ENCODE data around the gene TMEM150A. TPM values are rescaled to one million over a fixed set of nuclear protein-coding genes. Genes with fewer than 3 reads are reported as not detected.

The TMEM150A gene
- total RNA-seq, 1 donor from 2014 or later = 31.5 TPM

DNA sequence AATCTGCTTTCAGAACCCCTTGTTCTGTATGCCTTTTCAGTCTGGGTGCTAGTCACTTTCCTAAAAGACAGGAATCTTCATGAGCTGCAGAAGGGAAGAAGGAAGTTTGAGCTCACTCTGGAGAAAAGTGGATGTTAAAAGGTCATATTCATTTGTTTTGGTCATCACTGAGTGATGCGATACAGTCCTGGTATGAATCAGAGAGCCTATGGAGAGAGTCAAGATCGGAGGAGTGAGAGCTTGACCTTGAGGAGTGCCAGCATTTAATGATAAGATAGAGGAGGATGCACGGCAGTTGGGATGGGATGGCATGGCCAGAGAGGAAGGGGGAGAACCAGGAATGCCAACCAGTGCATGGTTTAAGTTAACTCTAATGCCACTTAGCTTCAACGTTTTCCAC lies 33.1 kb upstream of the TMEM150A start:
- no peak for ATAC-seq
- peaks cover 98% of the 10 kb centered on the region for H3K36me3 ChIP-seq
- intact Hi-C loops (cut with DNase I) = loop anchor here (10.0 kb wide), 1 partner anchor 179 kb away; no protein-coding TSS in a partner anchor

DNA sequence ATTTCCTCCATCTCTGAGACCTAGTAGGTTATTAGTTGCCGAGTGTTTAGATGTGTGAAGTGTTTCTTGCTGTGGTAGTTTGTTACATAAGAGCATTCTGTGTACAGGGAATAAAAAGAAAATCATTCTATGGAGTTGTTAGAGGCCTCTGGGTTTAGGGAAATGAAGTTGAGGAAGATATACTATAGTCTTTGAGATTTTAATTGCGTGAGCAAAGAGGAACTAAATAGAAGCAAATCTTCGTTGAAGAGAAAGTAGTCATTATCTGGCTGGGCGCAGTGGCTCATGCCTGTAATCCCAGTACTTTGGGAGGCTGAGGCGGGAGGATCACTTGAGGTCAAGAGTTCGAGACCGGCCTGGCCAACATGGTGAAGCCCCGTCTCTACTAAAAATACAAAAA lies 32.5 kb upstream of the TMEM150A start:
- ATAC-seq (no peak), DNase-seq (no peak)
- intact Hi-C loops (cut with DNase I) = loop anchor here (10.0 kb wide), 1 partner anchor 180 kb away; no protein-coding TSS in a partner anchor
- TF ChIP-seq, protein P1, sequence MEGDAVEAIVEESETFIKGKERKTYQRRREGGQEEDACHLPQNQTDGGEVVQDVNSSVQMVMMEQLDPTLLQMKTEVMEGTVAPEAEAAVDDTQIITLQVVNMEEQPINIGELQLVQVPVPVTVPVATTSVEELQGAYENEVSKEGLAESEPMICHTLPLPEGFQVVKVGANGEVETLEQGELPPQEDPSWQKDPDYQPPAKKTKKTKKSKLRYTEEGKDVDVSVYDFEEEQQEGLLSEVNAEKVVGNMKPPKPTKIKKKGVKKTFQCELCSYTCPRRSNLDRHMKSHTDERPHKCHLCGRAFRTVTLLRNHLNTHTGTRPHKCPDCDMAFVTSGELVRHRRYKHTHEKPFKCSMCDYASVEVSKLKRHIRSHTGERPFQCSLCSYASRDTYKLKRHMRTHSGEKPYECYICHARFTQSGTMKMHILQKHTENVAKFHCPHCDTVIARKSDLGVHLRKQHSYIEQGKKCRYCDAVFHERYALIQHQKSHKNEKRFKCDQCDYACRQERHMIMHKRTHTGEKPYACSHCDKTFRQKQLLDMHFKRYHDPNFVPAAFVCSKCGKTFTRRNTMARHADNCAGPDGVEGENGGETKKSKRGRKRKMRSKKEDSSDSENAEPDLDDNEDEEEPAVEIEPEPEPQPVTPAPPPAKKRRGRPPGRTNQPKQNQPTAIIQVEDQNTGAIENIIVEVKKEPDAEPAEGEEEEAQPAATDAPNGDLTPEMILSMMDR (IDR thresholded peaks at IDR 0.05) = no peak
- no peaks in the 10 kb centered on the region for H3K9me3 ChIP-seq
- no peak overlapping the region for H3K4me3 ChIP-seq
- H3K27ac ChIP-seq = no peak overlapping the region
- H3K4me1 ChIP-seq = no peaks in the 10 kb centered on the region
- peaks cover 98% of the 10 kb centered on the region for H3K36me3 ChIP-seq
- H3K27me3 ChIP-seq = no peaks in the 10 kb centered on the region

More for the DNA sequence above, 33.1 kb upstream of the TMEM150A start:
- no peaks in the 10 kb centered on the region for H3K9me3 ChIP-seq
- DNase-seq = no peak
- TF ChIP-seq, protein P1 (IDR thresholded peaks at IDR 0.05) = no peak
- H3K4me3 ChIP-seq = no peak overlapping the region
- no peaks in the 10 kb centered on the region for H3K27me3 ChIP-seq
- no peak overlapping the region for H3K27ac ChIP-seq
- H3K4me1 ChIP-seq = no peaks in the 10 kb centered on the region

DNA sequence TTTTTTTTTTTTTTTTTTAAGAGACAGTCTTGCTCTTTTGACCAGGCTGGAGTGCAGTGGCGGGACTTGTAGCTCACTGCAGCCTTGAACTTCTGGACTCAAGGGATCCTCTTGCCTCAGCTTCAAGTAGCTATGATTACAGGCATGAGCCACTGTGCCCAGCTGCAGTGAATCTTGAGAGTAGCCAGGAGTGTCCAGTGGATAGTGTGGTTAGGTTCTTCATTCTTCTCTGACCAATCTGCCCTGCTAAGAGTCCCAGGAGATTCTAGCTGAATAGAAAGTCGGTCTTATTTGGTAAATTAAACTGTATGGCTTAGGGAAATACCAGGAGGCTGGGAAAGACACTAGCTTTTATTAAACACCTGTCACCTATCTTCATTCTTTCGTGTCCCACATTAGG lies 28.8 kb upstream of the TMEM150A start:
- intact Hi-C loops (cut with DNase I) = loop anchor here (10.0 kb wide), 1 partner anchor 183 kb away; no protein-coding TSS in a partner anchor
- DNase-seq (no peak), ATAC-seq (no peak)
- Histone ChIP-seq H3K9me3 (no peaks in the 10 kb centered on the region), H3K27me3 (no peaks in the 10 kb centered on the region), H3K4me1 (no peaks in the 10 kb centered on the region), H3K36me3 (peaks cover 98% of the 10 kb centered on the region), H3K4me3 (no peak overlapping the region), H3K27ac (no peak overlapping the region)
- TF ChIP-seq, protein P1 (IDR thresholded peaks at IDR 0.05) = no peak

DNA sequence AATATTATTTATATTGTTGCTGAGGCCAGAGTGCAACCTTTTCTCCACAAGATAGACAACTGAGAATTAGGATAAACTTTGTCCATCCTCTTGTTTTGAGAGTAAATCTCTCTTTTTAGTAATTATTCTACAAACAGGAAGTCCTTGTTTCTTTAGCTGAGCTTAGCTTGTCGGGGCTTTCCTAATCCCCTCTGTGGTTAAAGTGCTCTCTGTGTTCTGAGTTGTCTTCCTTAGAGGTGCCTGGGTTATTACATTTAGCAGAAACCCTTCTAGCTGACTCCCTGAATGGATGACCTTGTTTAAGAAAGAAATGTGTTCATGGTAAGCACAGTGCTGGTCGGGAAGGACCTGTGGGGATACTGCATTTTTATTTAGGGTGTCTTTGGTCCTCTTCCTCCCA lies 26.2 kb upstream of the TMEM150A start:
- no peaks in the 10 kb centered on the region for H3K9me3 ChIP-seq
- H3K4me3 ChIP-seq = no peak overlapping the region
- H3K4me1 ChIP-seq = no peaks in the 10 kb centered on the region
- ATAC-seq (no peak), DNase-seq (no peak)
- TF ChIP-seq, protein P1 (IDR thresholded peaks at IDR 0.05) = no peak
- H3K27ac ChIP-seq = no peak overlapping the region
- H3K36me3 ChIP-seq = peaks cover 100% of the 10 kb centered on the region
- intact Hi-C loops (cut with DNase I) = no loop called here
- no peaks in the 10 kb centered on the region for H3K27me3 ChIP-seq

DNA sequence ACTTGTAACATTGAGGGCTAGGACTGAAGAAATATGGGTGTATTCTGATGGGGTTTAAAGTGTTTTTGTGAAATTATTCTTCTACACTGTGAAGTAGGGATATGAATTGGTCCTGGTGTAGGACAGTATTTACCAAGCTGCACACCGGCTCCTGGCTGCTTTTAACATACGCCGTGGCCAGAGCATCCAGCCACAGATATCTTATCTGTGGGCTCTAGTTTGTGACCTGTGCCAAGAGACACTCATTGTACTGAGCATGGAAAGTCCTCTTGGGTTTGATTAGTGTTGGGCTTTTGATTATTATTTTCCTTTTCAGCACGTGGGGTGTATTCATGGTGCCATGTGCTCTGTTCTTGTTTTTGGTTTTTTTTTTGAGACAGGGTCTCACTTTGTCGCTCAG lies 21.5 kb upstream of the TMEM150A start:
- H3K4me3 ChIP-seq = no peak overlapping the region
- DNase-seq (no peak), ATAC-seq (no peak)
- H3K27me3 ChIP-seq = no peaks in the 10 kb centered on the region
- TF ChIP-seq, protein P1 (IDR thresholded peaks at IDR 0.05) = no peak
- H3K4me1 ChIP-seq = no peaks in the 10 kb centered on the region
- peaks cover 100% of the 10 kb centered on the region for H3K36me3 ChIP-seq
- no peaks in the 10 kb centered on the region for H3K9me3 ChIP-seq
- intact Hi-C loops (cut with DNase I) = no loop called here
- H3K27ac ChIP-seq = no peak overlapping the region

DNA sequence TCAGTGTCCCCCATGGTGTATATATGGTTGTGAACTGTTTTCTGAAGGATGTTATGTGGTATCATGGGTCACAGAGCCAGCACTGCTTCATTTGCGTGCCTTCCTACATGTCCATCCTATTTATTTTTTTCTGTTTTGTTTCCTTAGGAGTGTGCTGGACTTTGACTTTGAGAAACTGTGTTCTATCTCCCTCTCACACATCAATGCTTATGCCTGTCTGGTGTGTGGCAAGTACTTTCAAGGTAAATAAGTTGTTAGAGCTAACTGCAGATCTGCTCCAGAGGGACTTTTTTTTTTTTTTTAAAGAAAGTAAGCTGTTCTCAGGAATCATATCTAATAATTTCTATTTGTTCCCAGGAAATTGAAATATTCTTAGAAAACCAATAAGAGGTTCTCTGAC lies 18.8 kb upstream of the TMEM150A start:
- ATAC-seq (no peak), DNase-seq (no peak)
- TF ChIP-seq, protein P1 (IDR thresholded peaks at IDR 0.05) = no peak
- Histone ChIP-seq H3K36me3 (peaks cover 78% of the 10 kb centered on the region), H3K9me3 (no peaks in the 10 kb centered on the region), H3K4me1 (peaks cover 10% of the 10 kb centered on the region), H3K27me3 (no peaks in the 10 kb centered on the region), H3K27ac (no peak overlapping the region), H3K4me3 (no peak overlapping the region)
- intact Hi-C loops (cut with DNase I) = no loop called here

Measured in upper lobe of right lung (tissue), 1 donor.